GM13976 (cell line): ENCODE results near the gene TCEA3.
A peak's percentile ranks its signal among the peaks of the same experiment; 100 is the strongest.

ENCODE experiments used
- DNase-seq: peaks from one replicate; pipeline ENCODE4 v3.0.0; 2012; ENCODE audit warnings: low spot score
- in situ Hi-C: fragments of 300-500 bp; cut with MboI; formaldehyde crosslinking; loops from one replicate; pipeline ENCODE4 v1.12.0; 2022; ENCODE audit warnings: low sequenced_read_pairs, mixed read lengths, inconsistent platforms; ENCODE audit not compliant: unreplicated experiment
- TF ChIP-seq, protein P1 (sequence below): IDR thresholded peaks from 2 replicates; pipeline ENCODE4 v1.5.1; 2012; ENCODE audit warnings: borderline replicate concordance, mild to moderate bottlenecking; ENCODE audit not compliant: insufficient read depth; ENCODE audit errors: extremely low read depth, missing control alignments, control extremely low read depth

The TCEA3 gene

GRCh38 chr1:23356471-23357137 is 67.9 kb downstream of the TCEA3 start:
- TF ChIP-seq, protein P1, sequence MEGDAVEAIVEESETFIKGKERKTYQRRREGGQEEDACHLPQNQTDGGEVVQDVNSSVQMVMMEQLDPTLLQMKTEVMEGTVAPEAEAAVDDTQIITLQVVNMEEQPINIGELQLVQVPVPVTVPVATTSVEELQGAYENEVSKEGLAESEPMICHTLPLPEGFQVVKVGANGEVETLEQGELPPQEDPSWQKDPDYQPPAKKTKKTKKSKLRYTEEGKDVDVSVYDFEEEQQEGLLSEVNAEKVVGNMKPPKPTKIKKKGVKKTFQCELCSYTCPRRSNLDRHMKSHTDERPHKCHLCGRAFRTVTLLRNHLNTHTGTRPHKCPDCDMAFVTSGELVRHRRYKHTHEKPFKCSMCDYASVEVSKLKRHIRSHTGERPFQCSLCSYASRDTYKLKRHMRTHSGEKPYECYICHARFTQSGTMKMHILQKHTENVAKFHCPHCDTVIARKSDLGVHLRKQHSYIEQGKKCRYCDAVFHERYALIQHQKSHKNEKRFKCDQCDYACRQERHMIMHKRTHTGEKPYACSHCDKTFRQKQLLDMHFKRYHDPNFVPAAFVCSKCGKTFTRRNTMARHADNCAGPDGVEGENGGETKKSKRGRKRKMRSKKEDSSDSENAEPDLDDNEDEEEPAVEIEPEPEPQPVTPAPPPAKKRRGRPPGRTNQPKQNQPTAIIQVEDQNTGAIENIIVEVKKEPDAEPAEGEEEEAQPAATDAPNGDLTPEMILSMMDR, result no peak
- in situ Hi-C loops, result no loop called here

DNA sequence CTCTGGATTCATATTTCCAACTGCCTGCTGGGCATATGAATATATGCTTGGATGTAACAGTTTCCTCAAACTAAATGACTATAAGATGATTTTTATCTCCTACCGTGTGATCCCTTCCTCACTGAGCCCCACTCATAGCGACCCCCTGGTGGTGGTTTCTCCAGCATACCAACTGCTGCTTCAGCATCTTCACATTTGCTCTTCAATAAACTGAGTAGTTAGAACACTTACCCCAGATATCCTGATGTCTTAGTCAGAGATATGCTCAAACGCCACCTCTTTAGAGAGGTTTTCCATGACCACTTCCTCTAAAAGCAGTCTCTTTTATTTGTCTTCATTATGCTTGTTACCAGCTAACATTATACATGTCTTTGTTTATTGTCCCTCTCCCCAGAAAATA is 70.3 kb downstream of the TCEA3 start:
- TF ChIP-seq, protein P1, result no peak
- DNase-seq, result no peak
- in situ Hi-C loops, result no loop called here

More at GRCh38 chr1:23356471-23357137, 67.9 kb downstream of the TCEA3 start:
- DNase-seq, result no peak

GRCh38 chr1:23352096-23352695 is 72.4 kb downstream of the TCEA3 start:
- no peak for DNase-seq
- in situ Hi-C loops, result no loop called here
- TF ChIP-seq, protein P1, result no peak

DNA sequence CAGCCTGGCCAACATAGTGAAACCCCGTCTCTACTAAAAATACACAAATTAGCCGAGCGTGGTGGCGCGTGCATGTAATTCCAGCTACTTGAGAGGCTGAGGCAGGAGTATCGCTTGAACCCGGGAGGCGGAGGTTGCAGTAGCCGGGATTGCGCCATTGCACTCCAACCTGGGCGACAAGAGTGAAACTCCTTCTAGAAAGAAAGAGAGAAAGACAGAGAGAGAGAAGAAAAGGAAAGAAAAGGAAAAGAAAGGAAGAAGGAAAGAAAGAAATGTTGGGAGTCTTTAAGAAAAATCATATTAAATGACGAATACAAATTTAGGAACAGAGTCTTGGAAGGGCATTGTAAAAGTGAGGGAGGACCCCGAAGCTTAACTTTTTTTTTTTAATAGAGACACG is 78.6 kb downstream of the TCEA3 start:
- in situ Hi-C loops, result no loop called here
- TF ChIP-seq, protein P1, result no peak
- no peak for DNase-seq

DNA sequence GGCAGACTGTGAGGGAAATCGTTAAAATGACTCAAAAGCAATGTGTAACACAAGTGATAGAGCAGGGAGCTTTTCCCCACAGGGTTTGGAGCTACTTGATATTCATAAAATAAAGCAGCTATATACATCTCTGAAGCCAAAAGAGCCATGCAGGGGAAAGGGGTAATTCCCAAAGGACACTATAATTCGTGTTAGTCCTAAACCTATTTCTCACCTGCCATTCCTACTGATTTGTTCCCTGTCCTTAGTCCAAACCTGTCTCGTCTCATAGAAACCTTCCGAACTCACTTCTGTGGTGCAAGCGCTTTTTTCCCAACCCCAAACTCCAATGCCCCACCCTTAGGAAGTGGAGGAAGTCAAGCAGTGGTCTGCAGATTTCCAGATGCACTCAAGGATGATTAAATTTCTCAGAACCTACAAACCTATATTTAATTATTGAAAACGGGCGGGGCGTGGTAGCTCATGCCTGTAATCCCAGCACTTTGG is 79.5 kb downstream of the TCEA3 start:
- TF ChIP-seq, protein P1, result no peak
- in situ Hi-C loops, result no loop called here
- no peak for DNase-seq

DNA sequence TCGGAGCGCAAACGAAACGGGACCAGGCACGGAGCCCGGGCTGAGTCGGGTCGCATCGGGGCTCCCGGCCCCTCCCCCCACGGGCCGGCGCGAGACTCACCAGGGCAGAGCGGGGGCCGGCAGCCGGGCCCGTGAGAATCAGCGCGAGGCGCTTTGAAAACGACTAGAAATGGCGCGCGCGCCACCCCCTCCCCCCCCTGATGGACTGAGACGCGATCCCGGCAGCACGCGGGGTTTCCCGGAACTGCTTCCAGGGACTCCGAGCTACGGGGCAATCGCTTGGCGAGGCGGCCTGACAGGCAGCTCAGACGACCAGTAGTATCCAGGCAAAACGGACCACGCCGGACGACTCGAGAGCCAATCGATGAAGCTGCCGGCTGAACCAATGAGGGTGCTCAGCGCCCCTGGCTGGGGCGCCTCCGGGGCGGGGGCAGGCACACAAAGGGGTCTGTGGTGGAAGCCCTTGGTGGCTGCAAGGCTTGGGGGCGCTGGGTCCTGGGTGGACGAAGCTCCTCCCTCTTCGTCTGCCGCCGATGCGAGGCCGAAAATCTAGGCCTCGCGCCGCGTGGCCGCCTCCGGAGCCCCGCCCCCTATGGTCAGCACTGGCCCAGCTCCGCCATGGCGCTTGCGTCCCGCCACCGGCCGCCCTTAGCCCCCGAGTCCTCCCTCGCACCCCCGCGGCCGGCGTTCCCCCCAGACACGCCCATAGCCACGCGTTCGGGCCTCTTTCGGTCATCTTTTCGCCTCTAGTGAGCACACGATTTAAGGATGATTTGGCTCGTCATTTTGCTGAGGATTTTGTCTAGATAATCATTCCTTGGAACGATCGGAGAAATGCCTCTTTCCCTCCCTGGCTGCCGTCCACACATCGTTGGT is 80.2 kb downstream of the TCEA3 start, which contains the start of gene HNRNPR:
TSS of gene HNRNPR (minus strand) at position 174 of the 876 bp plus-strand sequence. CDS start 3,276 bp downstream, outside the sequence.
- TF ChIP-seq, protein P1, result no peak
- in situ Hi-C loops, result no loop called here
- DNase-seq, result peak; percentile 99
